HepG2 (cell line): ENCODE results near the gene PRRT1B. TPM values are rescaled to one million over a fixed set of nuclear protein-coding genes. Genes with fewer than 3 reads are reported as not detected.

Experiments used
- BHLHE40 ChIP-seq: IDR thresholded peaks from 2 replicates; pipeline ENCODE4 v1.6.1; 2011; ENCODE audit warnings: low read length, improper control_type of control experiment
- CREB3 ChIP-seq: sonication (generic); formaldehyde crosslinking; IDR thresholded peaks from 2 replicates; pipeline ENCODE4 v1.5.0; 2020; ENCODE audit warnings: missing genetic modification reagents
- GLI4 ChIP-seq: sonication (generic); formaldehyde crosslinking; IDR thresholded peaks from 2 replicates; pipeline ENCODE4 v1.5.1; 2020; ENCODE audit warnings: missing genetic modification reagents, mild to moderate bottlenecking, moderate library complexity, borderline replicate concordance
- HMGXB3 ChIP-seq: sonication (generic); formaldehyde crosslinking; IDR thresholded peaks from 2 replicates; pipeline ENCODE4 v1.4.0; 2020; ENCODE audit warnings: missing genetic modification reagents, borderline replicate concordance
- IRF9 ChIP-seq: sonication (generic); formaldehyde crosslinking; IDR thresholded peaks from 2 replicates; pipeline ENCODE4 v1.8.0; 2022; ENCODE audit warnings: missing genetic modification reagents, mild to moderate bottlenecking, borderline replicate concordance
- KDM5A ChIP-seq: fragments of 200-600 bp; sonication (generic); IDR thresholded peaks from 2 replicates; pipeline ENCODE4 v1.7.0; 2018; ENCODE audit warnings: antibody characterized with exemption, mild to moderate bottlenecking, low read length, borderline replicate concordance
- NONO ChIP-seq, 2 experiments: fragments of 450-650 bp in 1 of 2; sonication (generic) in 1 of 2; formaldehyde crosslinking in 1 of 2; IDR thresholded peaks in 1 of 2; conservative IDR thresholded peaks in 1 of 2; 2 replicates each; pipeline versions ENCODE4 v1.6.1 to v1.8.0; 2017 to 2022; ENCODE audit warnings: mild to moderate bottlenecking in 1 of 2, missing genetic modification reagents in 1 of 2, moderate library complexity in 1 of 2
- PAWR ChIP-seq: sonication (generic); formaldehyde crosslinking; IDR thresholded peaks from 2 replicates; pipeline ENCODE4 v1.4.0; 2020; ENCODE audit warnings: missing genetic modification reagents, mild to moderate bottlenecking, borderline replicate concordance
- PAX8 ChIP-seq: sonication (generic); formaldehyde crosslinking; IDR thresholded peaks from 2 replicates; pipeline ENCODE4 v1.8.0; 2022; ENCODE audit warnings: mild to moderate bottlenecking, missing genetic modification reagents, borderline replicate concordance
- RELA ChIP-seq: sonication (generic); formaldehyde crosslinking; IDR thresholded peaks from 2 replicates; pipeline ENCODE4 v1.4.0; 2020; ENCODE audit warnings: missing genetic modification reagents
- RNF2 ChIP-seq: fragments of 450-650 bp; conservative IDR thresholded peaks from 2 replicates; pipeline ENCODE4 v1.6.1; 2016; ENCODE audit warnings: low read depth
- TFAP4 ChIP-seq: sonication (generic); IDR thresholded peaks from 2 replicates; pipeline ENCODE4 v1.6.1; 2016; ENCODE audit warnings: low read depth, borderline replicate concordance
- ZNF34 ChIP-seq: sonication (generic); formaldehyde crosslinking; IDR thresholded peaks from 2 replicates; pipeline ENCODE4 v1.4.0; 2020; ENCODE audit warnings: mild to moderate bottlenecking, missing genetic modification reagents, borderline replicate concordance
- ZNF709 ChIP-seq: sonication (generic); formaldehyde crosslinking; IDR thresholded peaks from 2 replicates; pipeline ENCODE4 v1.5.0; 2020; ENCODE audit warnings: mild to moderate bottlenecking, missing genetic modification reagents
- polyA plus RNA-seq, 8 experiments: library from polyadenylated mRNA; depleted of rRNA in 3 of 8; stranded (reverse) in 7 of 8; unstranded in 1 of 8; fragments of >200 nt; fragmentation: Illumina TruSeq in 4 of 8; extraction: Trizol in 4 of 8; gene quantifications; 2 replicates each; pipeline versions ENCODE4 v1.2.1 to v1.2.3, GENCODE V29; 2011 to 2016; ENCODE audit warnings: low read depth in 4 of 8, missing spikeins in 1 of 8, mixed read lengths in 1 of 8; ENCODE audit not compliant: insufficient read depth in 1 of 8
- total RNA-seq, 5 experiments: library from RNA; depleted of rRNA; stranded (reverse); fragments of >200 nt; fragmentation: Illumina TruSeq; extraction: Trizol; gene quantifications; 2 replicates each; pipeline ENCODE4 v1.2.3, GENCODE V29; 2016; ENCODE audit warnings: low read depth in 1 of 5
- TF ChIP-seq, protein P1 (sequence below): IDR thresholded peaks from 2 replicates; pipeline ENCODE4 v1.6.1; 2016; ENCODE audit warnings: low read depth, control low read depth
- TF ChIP-seq, protein P2 (sequence below): sonication (generic); formaldehyde crosslinking; IDR thresholded peaks from 2 replicates; pipeline ENCODE4 v1.4.0; 2020; ENCODE audit warnings: missing genetic modification reagents, mild to moderate bottlenecking, borderline replicate concordance

The PRRT1B gene
- total and polyA plus RNA-seq, 2 of the 13 experiments (the other 11 are each of a cell fraction or from before 2014, with no cell fraction given), result not detected

- TF ChIP-seq TFAP4 (no peak), GLI4 (CRISPR knock-in tag) (no peak), KDM5A (no peak), RELA (CRISPR knock-in tag) (no peak), RNF2 (no peak), IRF9 (CRISPR knock-in tag) (no peak), CREB3 (CRISPR knock-in tag) (no peak), ZNF709 (no peak), ZNF34 (CRISPR knock-in tag) (no peak), PAX8 (CRISPR knock-in tag) (no peak), BHLHE40 (no peak), NONO (IDR thresholded peaks at IDR 0.05) (no peak), NONO (CRISPR knock-in tag; conservative IDR thresholded peaks at IDR 0.05) (no peak), HMGXB3 (no peak), PAWR (CRISPR knock-in tag) (no peak)
- TF ChIP-seq, protein P1, sequence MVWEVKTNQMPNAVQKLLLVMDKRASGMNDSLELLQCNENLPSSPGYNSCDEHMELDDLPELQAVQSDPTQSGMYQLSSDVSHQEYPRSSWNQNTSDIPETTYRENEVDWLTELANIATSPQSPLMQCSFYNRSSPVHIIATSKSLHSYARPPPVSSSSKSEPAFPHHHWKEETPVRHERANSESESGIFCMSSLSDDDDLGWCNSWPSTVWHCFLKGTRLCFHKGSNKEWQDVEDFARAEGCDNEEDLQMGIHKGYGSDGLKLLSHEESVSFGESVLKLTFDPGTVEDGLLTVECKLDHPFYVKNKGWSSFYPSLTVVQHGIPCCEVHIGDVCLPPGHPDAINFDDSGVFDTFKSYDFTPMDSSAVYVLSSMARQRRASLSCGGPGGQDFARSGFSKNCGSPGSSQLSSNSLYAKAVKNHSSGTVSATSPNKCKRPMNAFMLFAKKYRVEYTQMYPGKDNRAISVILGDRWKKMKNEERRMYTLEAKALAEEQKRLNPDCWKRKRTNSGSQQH (CRISPR knock-in tag), result no peak
- TF ChIP-seq, protein P2, sequence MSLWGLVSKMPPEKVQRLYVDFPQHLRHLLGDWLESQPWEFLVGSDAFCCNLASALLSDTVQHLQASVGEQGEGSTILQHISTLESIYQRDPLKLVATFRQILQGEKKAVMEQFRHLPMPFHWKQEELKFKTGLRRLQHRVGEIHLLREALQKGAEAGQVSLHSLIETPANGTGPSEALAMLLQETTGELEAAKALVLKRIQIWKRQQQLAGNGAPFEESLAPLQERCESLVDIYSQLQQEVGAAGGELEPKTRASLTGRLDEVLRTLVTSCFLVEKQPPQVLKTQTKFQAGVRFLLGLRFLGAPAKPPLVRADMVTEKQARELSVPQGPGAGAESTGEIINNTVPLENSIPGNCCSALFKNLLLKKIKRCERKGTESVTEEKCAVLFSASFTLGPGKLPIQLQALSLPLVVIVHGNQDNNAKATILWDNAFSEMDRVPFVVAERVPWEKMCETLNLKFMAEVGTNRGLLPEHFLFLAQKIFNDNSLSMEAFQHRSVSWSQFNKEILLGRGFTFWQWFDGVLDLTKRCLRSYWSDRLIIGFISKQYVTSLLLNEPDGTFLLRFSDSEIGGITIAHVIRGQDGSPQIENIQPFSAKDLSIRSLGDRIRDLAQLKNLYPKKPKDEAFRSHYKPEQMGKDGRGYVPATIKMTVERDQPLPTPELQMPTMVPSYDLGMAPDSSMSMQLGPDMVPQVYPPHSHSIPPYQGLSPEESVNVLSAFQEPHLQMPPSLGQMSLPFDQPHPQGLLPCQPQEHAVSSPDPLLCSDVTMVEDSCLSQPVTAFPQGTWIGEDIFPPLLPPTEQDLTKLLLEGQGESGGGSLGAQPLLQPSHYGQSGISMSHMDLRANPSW (CRISPR knock-in tag), result no peak
Measured at GRCh38 chr9:131546336-131547084, 1.2 kb downstream of the PRRT1B start (continued).
